ENCODE data around the gene IGF2R.

IGF2R gene

DNA sequence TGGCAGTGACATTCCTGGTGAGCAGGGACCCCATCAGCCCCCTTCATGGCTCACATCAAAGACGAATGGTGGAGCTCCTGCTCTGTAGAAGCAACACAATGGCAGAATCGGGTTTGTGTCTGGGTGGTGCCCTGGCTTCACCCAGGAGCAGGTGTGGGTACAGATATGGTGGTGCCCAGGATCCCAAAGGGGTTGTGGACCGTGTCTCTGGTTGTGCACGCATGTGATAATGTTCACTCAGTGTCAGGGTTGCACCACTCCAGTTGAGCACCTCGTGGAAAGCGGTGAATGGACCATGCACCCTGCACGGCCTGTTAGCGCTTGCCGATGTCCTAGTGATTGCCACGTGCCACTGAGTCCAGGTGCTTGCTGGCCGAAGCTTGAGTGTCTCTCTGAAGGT is 63.0 kb downstream of the IGF2R start:
- TF ChIP-seq, protein P1, sequence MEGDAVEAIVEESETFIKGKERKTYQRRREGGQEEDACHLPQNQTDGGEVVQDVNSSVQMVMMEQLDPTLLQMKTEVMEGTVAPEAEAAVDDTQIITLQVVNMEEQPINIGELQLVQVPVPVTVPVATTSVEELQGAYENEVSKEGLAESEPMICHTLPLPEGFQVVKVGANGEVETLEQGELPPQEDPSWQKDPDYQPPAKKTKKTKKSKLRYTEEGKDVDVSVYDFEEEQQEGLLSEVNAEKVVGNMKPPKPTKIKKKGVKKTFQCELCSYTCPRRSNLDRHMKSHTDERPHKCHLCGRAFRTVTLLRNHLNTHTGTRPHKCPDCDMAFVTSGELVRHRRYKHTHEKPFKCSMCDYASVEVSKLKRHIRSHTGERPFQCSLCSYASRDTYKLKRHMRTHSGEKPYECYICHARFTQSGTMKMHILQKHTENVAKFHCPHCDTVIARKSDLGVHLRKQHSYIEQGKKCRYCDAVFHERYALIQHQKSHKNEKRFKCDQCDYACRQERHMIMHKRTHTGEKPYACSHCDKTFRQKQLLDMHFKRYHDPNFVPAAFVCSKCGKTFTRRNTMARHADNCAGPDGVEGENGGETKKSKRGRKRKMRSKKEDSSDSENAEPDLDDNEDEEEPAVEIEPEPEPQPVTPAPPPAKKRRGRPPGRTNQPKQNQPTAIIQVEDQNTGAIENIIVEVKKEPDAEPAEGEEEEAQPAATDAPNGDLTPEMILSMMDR (conservative IDR thresholded peaks at IDR 0.05): no peak

DNA sequence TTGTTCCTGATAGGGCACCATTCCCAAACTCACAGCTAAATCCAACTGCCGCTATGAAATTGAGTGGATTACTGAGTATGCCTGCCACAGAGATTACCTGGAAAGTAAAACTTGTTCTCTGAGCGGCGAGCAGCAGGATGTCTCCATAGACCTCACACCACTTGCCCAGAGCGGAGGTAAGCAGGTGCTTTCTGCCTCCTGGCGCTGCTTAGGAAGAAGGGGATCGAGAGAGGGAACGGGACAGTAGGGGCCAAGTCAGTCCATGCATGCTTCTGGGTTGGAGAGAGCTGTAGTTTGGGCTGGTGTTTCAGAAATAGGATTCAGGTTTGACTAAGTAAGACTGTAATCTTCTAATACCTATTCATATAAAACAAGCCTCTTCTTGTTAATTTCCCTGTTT is 63.7 kb downstream of the IGF2R start:
- no peak overlapping the region for H3K27ac ChIP-seq
- TF ChIP-seq, protein P1 (conservative IDR thresholded peaks at IDR 0.05): no peak

More for the DNA sequence above, 63.0 kb downstream of the IGF2R start:
- H3K27ac ChIP-seq: no peak overlapping the region

DNA sequence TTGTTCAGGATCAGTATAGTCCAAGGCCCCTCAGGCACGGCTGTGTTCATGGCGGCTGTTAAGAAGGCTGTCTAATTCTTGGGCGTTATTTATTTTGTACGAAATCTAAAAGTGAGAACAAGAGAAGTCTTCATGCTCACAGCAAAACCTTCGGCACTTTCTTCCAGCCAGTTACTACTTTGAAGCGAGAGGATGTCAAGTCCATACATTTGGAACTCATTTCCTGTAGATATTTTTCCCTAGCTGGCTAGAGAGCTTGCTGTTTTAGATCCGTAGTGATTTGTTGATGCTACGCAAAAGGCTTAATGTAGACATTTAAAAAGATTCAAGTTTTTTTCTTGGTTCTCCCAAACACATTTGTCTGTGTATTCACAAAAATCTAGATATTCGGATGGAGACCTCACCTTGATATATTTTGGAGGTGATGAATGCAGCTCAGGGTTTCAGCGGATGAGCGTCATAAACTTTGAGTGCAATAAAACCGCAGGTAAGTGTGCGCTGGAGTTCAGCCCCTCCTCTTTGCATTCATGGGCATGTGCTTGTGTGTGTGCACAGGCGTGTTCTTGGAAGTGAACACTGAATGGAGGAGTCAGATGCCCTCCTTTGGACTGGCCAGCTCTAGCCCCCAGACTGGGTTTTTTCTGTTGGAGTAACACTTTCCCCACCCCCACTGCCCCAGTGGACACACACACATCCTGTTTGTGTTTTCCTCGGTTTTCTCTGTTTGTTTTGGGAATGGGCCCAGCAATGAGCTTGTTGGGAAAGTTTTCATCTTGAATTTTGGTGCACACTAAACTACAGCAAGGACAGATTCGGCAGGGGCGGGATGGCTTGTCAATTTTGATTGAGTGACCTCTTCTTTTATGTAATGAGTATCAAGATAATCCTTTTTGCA is 65.4 kb downstream of the IGF2R start:
- H3K27ac ChIP-seq: no peak overlapping the region
- TF ChIP-seq, protein P1 (conservative IDR thresholded peaks at IDR 0.05): no peak

DNA sequence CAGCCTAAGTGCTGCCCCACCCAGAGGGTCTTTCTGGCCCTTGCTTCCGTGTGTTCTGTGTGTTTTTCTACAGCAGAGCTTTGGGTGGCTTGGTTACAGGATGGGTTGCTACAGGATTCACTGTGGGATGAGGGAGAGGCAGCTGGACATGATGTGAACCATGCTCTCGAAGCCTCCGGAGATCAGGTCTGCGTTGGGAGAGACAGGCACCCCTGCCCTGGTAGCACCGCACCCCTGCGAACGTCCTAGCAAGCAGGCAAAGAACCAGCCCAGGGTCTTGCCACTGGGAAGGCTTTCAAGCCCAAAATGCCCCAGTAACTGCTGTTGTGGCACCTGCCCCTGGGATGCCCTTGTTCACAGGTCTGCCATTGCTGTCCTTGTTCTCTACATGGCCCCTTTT is 66.4 kb downstream of the IGF2R start:
- no peak overlapping the region for H3K27ac ChIP-seq
- TF ChIP-seq, protein P1 (conservative IDR thresholded peaks at IDR 0.05): no peak

DNA sequence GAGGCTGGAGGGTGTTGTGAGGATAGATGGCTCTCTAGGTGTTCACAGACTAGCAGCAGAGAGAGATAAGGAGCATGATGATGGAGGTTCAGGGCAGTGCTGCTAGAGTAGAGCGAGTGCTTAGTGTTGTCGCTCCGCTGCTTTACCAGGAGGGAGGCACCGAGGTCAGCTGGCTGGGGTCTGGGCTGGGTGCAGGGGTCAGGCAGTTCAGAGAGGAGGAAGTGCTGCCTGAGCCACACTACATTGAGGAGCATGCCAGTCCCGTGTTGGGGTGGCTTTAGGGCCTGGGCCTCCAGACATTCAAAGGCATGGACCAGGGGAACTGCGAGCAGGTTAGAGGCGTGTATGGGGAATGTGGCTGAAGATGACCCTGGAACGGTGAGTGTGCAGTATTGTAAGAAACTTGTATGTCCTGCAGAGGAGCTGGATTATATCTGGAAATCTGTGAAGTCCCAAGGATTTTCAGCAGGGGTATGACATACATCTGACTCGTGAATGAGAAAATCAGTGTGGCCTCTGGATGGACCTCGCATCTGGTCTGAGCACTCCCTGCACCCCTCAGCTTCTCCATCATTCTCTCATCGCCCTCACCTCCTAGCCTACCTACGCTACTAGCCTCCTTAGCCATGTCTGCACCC is 66.9 kb downstream of the IGF2R start:
- H3K27ac ChIP-seq: no peak overlapping the region
- TF ChIP-seq, protein P1 (conservative IDR thresholded peaks at IDR 0.05): no peak

DNA sequence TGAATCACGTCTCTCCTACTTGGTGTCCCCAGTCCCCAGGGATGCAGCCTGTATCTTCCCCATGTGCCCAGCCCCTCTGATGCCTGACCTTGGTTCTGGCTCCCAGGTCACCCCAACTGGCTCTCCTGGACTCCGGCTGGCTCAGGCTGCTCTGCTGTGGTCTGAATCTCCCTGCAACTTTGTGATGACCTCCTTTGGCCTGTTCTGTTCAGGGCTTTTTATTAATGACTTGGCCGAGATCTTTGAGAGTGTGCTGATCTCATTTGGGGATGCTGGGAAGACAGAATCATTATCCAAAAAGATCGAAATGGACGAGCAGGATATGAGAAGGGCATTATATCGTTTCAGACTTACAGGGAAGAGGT is 67.4 kb downstream of the IGF2R start:
- TF ChIP-seq, protein P1 (conservative IDR thresholded peaks at IDR 0.05): no peak
- H3K27ac ChIP-seq: no peak overlapping the region

DNA sequence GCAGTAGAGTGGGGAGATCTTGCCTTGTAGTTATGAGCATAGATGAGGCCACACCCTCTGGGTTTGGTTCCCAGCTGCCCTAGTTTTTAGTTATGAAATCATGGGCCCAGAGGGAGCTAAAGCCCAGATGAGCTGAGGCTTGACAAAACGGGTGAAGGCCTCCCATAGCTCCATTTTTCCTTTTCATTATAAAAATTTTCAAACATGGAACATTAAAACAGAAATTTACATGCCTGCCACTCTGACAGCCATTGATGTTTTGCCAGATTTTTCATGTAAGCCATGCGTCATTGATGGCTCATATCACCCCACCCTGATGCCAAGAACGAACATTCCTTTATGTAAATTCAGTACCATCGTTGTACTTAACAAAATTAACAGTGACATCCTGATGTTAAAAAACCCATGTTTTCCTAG is 67.9 kb downstream of the IGF2R start:
- no peak overlapping the region for H3K27ac ChIP-seq
- TF ChIP-seq, protein P1 (conservative IDR thresholded peaks at IDR 0.05): no peak
